Fibroblast of pulmonary artery (primary cell): ENCODE measurements around the gene GDPD3.

Experiments
- DNase-seq: peaks from one replicate; pipeline ENCODE4 v3.0.0-alpha.2; 2010; ENCODE audit warnings: low read depth
- H3K4me3 ChIP-seq: replicated peaks from 2 replicates; pipeline ENCODE4 v1.5.1; 2011; ENCODE audit warnings: low read depth, mild to moderate bottlenecking, control low read depth, low read length, moderate library complexity
- TF ChIP-seq, protein P1 (sequence below): IDR thresholded peaks from 2 replicates; pipeline ENCODE4 v1.5.1; 2011; ENCODE audit warnings: mild to moderate bottlenecking, control low read depth, low read length, inconsistent platforms; ENCODE audit errors: missing control alignments

GDPD3 gene

DNA sequence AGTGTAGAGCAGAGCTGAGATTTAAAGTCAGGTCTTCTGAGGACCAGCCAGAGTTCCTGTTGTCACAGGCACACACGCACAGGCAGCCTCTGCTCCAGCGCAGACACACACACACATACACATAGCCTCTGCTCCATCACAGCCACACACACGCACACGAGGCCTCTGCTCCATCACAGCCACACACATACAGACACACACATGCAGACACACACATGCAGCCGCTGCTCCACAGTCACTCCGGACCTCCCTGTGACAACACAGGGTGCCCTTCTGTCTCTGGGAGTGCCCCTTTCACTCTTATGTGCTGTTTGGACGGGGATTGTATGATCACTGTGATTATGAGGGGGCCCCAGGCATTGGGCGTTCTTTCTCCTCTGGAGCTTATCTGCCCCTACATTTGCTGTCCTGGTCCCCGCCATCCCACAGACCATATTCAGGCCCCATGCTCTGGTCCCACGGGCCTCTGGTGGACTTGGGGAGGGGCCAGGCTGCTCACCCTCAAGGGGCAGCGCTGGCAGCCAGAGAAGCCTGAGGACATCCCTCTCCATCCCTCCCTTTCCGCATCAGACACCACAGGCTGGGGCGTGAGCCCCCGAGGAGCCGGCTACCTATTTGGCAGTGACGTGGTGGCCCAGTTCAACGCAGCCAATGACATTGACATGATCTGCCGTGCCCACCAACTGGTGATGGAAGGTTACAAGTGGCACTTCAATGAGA lies 29.1 kb downstream of the GDPD3 start:
- no peak for DNase-seq
- TF ChIP-seq, protein P1, sequence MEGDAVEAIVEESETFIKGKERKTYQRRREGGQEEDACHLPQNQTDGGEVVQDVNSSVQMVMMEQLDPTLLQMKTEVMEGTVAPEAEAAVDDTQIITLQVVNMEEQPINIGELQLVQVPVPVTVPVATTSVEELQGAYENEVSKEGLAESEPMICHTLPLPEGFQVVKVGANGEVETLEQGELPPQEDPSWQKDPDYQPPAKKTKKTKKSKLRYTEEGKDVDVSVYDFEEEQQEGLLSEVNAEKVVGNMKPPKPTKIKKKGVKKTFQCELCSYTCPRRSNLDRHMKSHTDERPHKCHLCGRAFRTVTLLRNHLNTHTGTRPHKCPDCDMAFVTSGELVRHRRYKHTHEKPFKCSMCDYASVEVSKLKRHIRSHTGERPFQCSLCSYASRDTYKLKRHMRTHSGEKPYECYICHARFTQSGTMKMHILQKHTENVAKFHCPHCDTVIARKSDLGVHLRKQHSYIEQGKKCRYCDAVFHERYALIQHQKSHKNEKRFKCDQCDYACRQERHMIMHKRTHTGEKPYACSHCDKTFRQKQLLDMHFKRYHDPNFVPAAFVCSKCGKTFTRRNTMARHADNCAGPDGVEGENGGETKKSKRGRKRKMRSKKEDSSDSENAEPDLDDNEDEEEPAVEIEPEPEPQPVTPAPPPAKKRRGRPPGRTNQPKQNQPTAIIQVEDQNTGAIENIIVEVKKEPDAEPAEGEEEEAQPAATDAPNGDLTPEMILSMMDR = no peak
- H3K4me3 ChIP-seq = no peak overlapping the region

DNA sequence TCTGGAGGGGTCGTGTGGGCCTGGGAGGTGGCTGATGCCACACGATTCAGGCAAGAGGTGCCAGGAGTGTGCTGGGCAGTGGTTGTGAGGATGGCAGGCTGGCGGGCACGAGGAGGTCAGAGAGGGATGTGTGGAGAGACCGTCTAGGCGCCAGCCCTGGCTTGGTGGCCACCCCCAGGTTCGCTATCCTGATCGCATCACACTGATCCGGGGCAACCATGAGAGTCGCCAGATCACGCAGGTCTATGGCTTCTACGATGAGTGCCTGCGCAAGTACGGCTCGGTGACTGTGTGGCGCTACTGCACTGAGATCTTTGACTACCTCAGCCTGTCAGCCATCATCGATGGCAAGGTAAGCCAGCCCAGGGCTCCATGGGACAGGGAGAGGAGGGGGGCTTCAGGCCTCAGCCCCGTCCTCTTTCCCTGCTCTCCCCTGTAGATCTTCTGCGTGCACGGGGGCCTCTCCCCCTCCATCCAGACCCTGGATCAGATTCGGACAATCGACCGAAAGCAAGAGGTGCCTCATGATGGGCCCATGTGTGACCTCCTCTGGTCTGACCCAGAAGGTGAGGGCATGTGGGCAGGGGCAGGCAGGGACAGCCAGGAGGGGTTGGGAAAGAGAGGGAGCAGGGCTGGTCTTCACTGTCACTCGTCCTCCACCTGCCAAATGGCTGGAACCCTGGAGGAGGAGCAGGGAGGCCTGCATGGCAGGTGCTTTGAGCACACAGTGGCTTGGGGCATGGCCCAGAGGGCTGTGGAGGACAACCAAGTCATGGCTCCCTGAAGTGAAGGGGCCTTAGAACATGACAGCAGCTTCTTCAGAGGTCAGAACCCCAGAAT lies 29.9 kb downstream of the GDPD3 start:
- no peak overlapping the region for H3K4me3 ChIP-seq
- DNase-seq = no peak
- TF ChIP-seq, protein P1 = no peak

- H3K4me3 ChIP-seq = no peak overlapping the region
- TF ChIP-seq, protein P1 = peak; percentile 14
- no peak for DNase-seq
Observed at GRCh38 chr16:30082545-30083090, 30.7 kb downstream of the GDPD3 start.

- TF ChIP-seq, protein P1 = no peak
- no peak overlapping the region for H3K4me3 ChIP-seq
- DNase-seq = no peak
Observed at GRCh38 chr16:30079480-30079879, 33.9 kb downstream of the GDPD3 start.

GRCh38 chr16:30078744-30079143 lies 34.6 kb downstream of the GDPD3 start:
- TF ChIP-seq, protein P1 = no peak
- no peak for DNase-seq
- H3K4me3 ChIP-seq = no peak overlapping the region

DNA sequence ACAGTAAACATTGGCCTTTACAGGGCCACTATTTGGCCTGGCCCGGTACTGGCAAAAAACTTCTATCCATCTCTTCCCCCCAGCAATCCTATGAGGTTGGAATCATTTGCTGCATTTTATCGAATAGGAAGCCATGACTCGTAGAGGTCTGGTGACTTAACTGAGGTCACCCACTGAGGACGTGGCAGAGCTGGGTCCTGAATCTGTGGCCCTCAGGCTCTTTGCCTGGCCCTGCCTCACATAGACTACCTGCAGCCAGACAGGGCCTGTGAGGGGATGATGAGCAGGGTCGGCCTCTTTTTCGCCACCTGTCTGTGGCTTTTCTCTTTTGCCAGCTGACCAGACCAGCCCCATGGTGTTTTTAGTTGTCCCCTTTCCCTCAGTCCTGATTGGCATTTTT lies 35.7 kb downstream of the GDPD3 start:
- no peak for DNase-seq
- H3K4me3 ChIP-seq = no peak overlapping the region
- TF ChIP-seq, protein P1 = no peak
